PC-3 (cell line): ENCODE results near the gene GOLT1A.

Source experiments
- CTCF ChIP-seq: fragments of 300-600 bp; sonication (generic); conservative IDR thresholded peaks from 2 replicates; pipeline ENCODE4 v1.5.1; 2017; ENCODE audit warnings: antibody characterized with exemption, low read depth, mild to moderate bottlenecking, low read length
- EZH2 ChIP-seq: fragments of 300-600 bp; sonication (generic); IDR thresholded peaks from one replicate; pipeline ENCODE4 v1.6.1; 2017; ENCODE audit warnings: antibody characterized with exemption, mild to moderate bottlenecking, low read length; ENCODE audit not compliant: unreplicated experiment

GRCh38 chr1:204154568-204155255 lies 59.1 kb downstream of the GOLT1A start:
- no peak for TF ChIP-seq EZH2
- TF ChIP-seq CTCF, result no peak
